SK-N-SH (cell line): ENCODE results near the gene SNRNP200. TPM values are rescaled to one million over a fixed set of nuclear protein-coding genes. Genes with fewer than 3 reads are reported as not detected.

ENCODE experiments used
- CTCF ChIA-PET: fragments of 300-600, 350-600 bp; formaldehyde crosslinking; extraction: SDS; loops from one replicate; lab custom pipeline; 2021; lab: Yijun Ruan, JAX
- POLR2A ChIA-PET: fragments of 350-600 bp; sonication (Branson Sonifier 250); formaldehyde crosslinking; extraction: SDS; loops from one replicate; lab custom pipeline; 2020; ENCODE audit warnings: antibody characterized with exemption, inconsistent platforms; lab: Yijun Ruan, JAX
- DNase-seq: peaks from one replicate; pipeline ENCODE4 v3.0.0; 2012
- H2AFZ ChIP-seq: fragments of 200-600 bp; sonication (generic); 2 replicates; pipeline ENCODE4 v1.8.1; 2016; ENCODE audit warnings: antibody characterized with exemption, mild to moderate bottlenecking, low read depth
- H3F3A ChIP-seq: fragments of 200-600 bp; sonication (generic); replicated peaks from 2 replicates; pipeline ENCODE3; 2016; ENCODE audit warnings: antibody characterized with exemption, mild to moderate bottlenecking; ENCODE audit not compliant: insufficient read depth
- H3K27ac ChIP-seq, 2 experiments: fragments of 200-500 bp in 1 of 2; fragments of 200-600 bp in 1 of 2; sonication (Bioruptor generic) in 1 of 2; sonication (generic), shearing (Covaris generic) in 1 of 2; 2 replicates each; pipeline versions ENCODE4 v1.5.1 to v1.6.1; 2014 to 2016; ENCODE audit warnings: low read depth in 2 of 2, inconsistent platforms in 1 of 2, low read length in 1 of 2, mild to moderate bottlenecking in 1 of 2, mixed read lengths in 1 of 2
- H3K27me3 ChIP-seq: fragments of 200-600 bp; sonication (generic), shearing (Covaris generic); 2 replicates; pipeline ENCODE4 v1.6.1; 2016; ENCODE audit warnings: mixed run types; ENCODE audit not compliant: insufficient read depth
- H3K36me3 ChIP-seq, 2 experiments: fragments of 200-500 bp in 1 of 2; fragments of 200-600 bp in 1 of 2; sonication (Bioruptor generic) in 1 of 2; sonication (generic) in 1 of 2; replicated peaks in 1 of 2; 2 replicates each; pipeline versions ENCODE3 to v1.5.1; 2014 to 2016; ENCODE audit warnings: low read length in 1 of 2, mild to moderate bottlenecking in 1 of 2; ENCODE audit not compliant: insufficient read depth in 2 of 2, control insufficient read depth in 1 of 2
- H3K4me1 ChIP-seq, 2 experiments: fragments of 200-500 bp in 1 of 2; fragments of 200-600 bp in 1 of 2; sonication (Bioruptor generic) in 1 of 2; sonication (generic), shearing (Covaris generic) in 1 of 2; 2 replicates each; pipeline versions ENCODE4 v1.5.1 to v1.6.1; 2014 to 2016; ENCODE audit warnings: low read depth in 1 of 2, low read length in 1 of 2, mixed run types in 1 of 2; ENCODE audit not compliant: insufficient read depth in 2 of 2, control insufficient read depth in 1 of 2
- H3K4me2 ChIP-seq: fragments of 200-600 bp; sonication (generic), shearing (Covaris generic); 2 replicates; pipeline ENCODE4 v1.6.1; 2017; ENCODE audit warnings: mixed run types
- H3K4me3 ChIP-seq, 2 experiments: fragments of 200-500 bp in 1 of 2; fragments of 200-600 bp in 1 of 2; sonication (Bioruptor generic) in 1 of 2; sonication (generic), shearing (Covaris generic) in 1 of 2; 2 replicates each; pipeline versions ENCODE4 v1.5.1 to v1.8.1; 2014 to 2016; ENCODE audit warnings: low read depth in 2 of 2, inconsistent platforms in 1 of 2, low read length in 1 of 2, mild to moderate bottlenecking in 1 of 2, mixed read lengths in 1 of 2, moderate library complexity in 1 of 2
- H3K79me2 ChIP-seq: fragments of 200-600 bp; sonication (generic); 2 replicates; pipeline ENCODE4 v1.8.1; 2017; ENCODE audit warnings: mild to moderate bottlenecking; ENCODE audit not compliant: insufficient read depth
- H3K9ac ChIP-seq: fragments of 200-600 bp; sonication (generic); 2 replicates; pipeline ENCODE4 v1.6.1; 2017; ENCODE audit warnings: mixed run types
- H3K9me2 ChIP-seq: fragments of 200-600 bp; sonication (generic); 2 replicates; pipeline ENCODE4 v1.6.1; 2017; ENCODE audit warnings: mixed run types
- H3K9me3 ChIP-seq: fragments of 200-600 bp; sonication (generic); 2 replicates; pipeline ENCODE4 v1.6.1; 2017; ENCODE audit warnings: mixed run types, mild to moderate bottlenecking, moderate library complexity
- H4K20me1 ChIP-seq: fragments of 200-600 bp; sonication (generic); 2 replicates; pipeline ENCODE4 v1.6.1; 2017; ENCODE audit warnings: mild to moderate bottlenecking, mixed run types; ENCODE audit not compliant: insufficient read depth
- ELF1 ChIP-seq: IDR thresholded peaks from 2 replicates; pipeline ENCODE4 v1.4.0; 2012
- EZH2phosphoT487 ChIP-seq: fragments of 200-600 bp; sonication (generic); IDR thresholded peaks from 2 replicates; pipeline ENCODE4 v1.6.1; 2017; ENCODE audit warnings: low read depth, mixed run types, mild to moderate bottlenecking, antibody characterized with exemption, moderate library complexity, borderline replicate concordance
- FOSL2 ChIP-seq: IDR thresholded peaks from 2 replicates; pipeline ENCODE4 v1.4.0; 2012; ENCODE audit warnings: low read depth, mild to moderate bottlenecking, moderate library complexity, borderline replicate concordance
- GABPA ChIP-seq: IDR thresholded peaks from 2 replicates; pipeline ENCODE4 v1.4.0; 2012; ENCODE audit warnings: low read depth, mild to moderate bottlenecking
- JUND ChIP-seq: IDR thresholded peaks from 2 replicates; pipeline ENCODE4 v1.4.0; 2012
- POLR2AphosphoS5 ChIP-seq: IDR thresholded peaks from 2 replicates; pipeline ENCODE4 v1.6.1; 2012; ENCODE audit warnings: low read depth, low read length
- RAD21 ChIP-seq: IDR thresholded peaks from 2 replicates; pipeline ENCODE4 v1.6.1; 2012; ENCODE audit warnings: mild to moderate bottlenecking, low read length
- RCOR1 ChIP-seq: fragments of 150-350 bp; IDR thresholded peaks from 2 replicates; pipeline ENCODE4 v1.6.1; 2017; ENCODE audit warnings: antibody characterized with exemption, low read length
- RXRA ChIP-seq: IDR thresholded peaks from 2 replicates; pipeline ENCODE4 v1.4.0; 2012; ENCODE audit warnings: low read depth, mild to moderate bottlenecking, borderline replicate concordance
- SIN3A ChIP-seq: IDR thresholded peaks from 2 replicates; pipeline ENCODE4 v1.6.1; 2012; ENCODE audit warnings: low read depth, mild to moderate bottlenecking, low read length, moderate library complexity, borderline replicate concordance
- SMC3 ChIP-seq: IDR thresholded peaks from 2 replicates; pipeline ENCODE4 v1.6.1; 2012; ENCODE audit warnings: low read depth, low read length, improper control_type of control experiment
- TEAD4 ChIP-seq: IDR thresholded peaks from 2 replicates; pipeline ENCODE4 v1.4.0; 2012; ENCODE audit warnings: mild to moderate bottlenecking, borderline replicate concordance; ENCODE audit not compliant: insufficient read depth
- ZBTB33 ChIP-seq: IDR thresholded peaks from 2 replicates; pipeline ENCODE4 v1.4.0; 2012; ENCODE audit warnings: low read depth, borderline replicate concordance
- WGBS: methylation state at CpG from one replicate; pipeline ENCODE4 v1.1.6; 2017; ENCODE audit warnings: low lambda C conversion rate; 5-methylcytosine and 5-hydroxymethylcytosine counted together
- polyA plus RNA-seq, 3 experiments: library from polyadenylated mRNA; depleted of rRNA; stranded (reverse); fragments of >200 nt; gene quantifications; 2 replicates each; pipeline ENCODE4 v1.2.3, GENCODE V29; 2012
- TF ChIP-seq, protein P1 (sequence below): fragments of 150-350 bp; IDR thresholded peaks from 2 replicates; pipeline ENCODE4 v1.6.1; 2017; ENCODE audit warnings: antibody characterized with exemption, low read length, low read depth, borderline replicate concordance
- TF ChIP-seq, protein P2 (sequence below): fragments of 200-600 bp; sonication (generic); IDR thresholded peaks from 2 replicates; pipeline ENCODE4 v1.6.1; 2017; ENCODE audit warnings: antibody characterized with exemption, mild to moderate bottlenecking, moderate library complexity
- TF ChIP-seq, protein P3 (sequence below): IDR thresholded peaks from 2 replicates; pipeline ENCODE4; 2012
- TF ChIP-seq, protein P4 (sequence below): fragments of 150-350 bp; IDR thresholded peaks from 2 replicates; pipeline ENCODE4 v1.6.1; 2016; ENCODE audit warnings: mild to moderate bottlenecking, low read depth, low read length
- TF ChIP-seq, protein P5 (sequence below): IDR thresholded peaks from 2 replicates; pipeline ENCODE4 v1.4.0; 2012; ENCODE audit warnings: low read depth

Gene SNRNP200
- polyA plus RNA-seq, 1 of the 3 experiments (the other 2 are of a cell fraction): 165 TPM

- WGBS: 96% methylated on average over 1 of the region's 1 CpG
- Histone ChIP-seq H4K20me1 (no peaks in the 10 kb centered on the region), H3K79me2 (no peaks in the 10 kb centered on the region), H3K4me1 (peaks cover 2 to 13% of the 10 kb centered on the region in 2 experiments; a peak in 3 of 4 replicates), H3K4me2 (no peak overlapping the region), H3F3A (peaks cover 24% of the 10 kb centered on the region), H3K27me3 (no peaks in the 10 kb centered on the region), H3K4me3 (no peak overlapping the region), H3K9me2 (no peaks in the 10 kb centered on the region), H3K9me3 (no peaks in the 10 kb centered on the region), H3K9ac (no peak overlapping the region), H2AFZ (no peak overlapping the region), H3K27ac (no peak overlapping the region), H3K36me3 (no peaks in the 10 kb centered on the region)
- ChIA-PET CTCF (interaction anchor here (0.6 kb wide), 1 partner anchor 236 kb away, joined by 3 read pairs; no protein-coding TSS in a partner anchor), POLR2A (interaction anchor here (3.5 kb wide), 1 partner anchor 14 kb away, joined by 20 read pairs; the partner anchor contains the start of gene SNRNP200)
- TF ChIP-seq RCOR1 (no peak), RXRA (no peak), ELF1 (no peak), RAD21 (no peak), EZH2phosphoT487 (no peak), TEAD4 (no peak), SIN3A (no peak), JUND (no peak), FOSL2 (no peak), SMC3 (no peak), ZBTB33 (no peak), POLR2AphosphoS5 (no peak), GABPA (no peak)
- TF ChIP-seq, protein P1, sequence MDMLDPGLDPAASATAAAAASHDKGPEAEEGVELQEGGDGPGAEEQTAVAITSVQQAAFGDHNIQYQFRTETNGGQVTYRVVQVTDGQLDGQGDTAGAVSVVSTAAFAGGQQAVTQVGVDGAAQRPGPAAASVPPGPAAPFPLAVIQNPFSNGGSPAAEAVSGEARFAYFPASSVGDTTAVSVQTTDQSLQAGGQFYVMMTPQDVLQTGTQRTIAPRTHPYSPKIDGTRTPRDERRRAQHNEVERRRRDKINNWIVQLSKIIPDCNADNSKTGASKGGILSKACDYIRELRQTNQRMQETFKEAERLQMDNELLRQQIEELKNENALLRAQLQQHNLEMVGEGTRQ: no peak
- TF ChIP-seq, protein P2, sequence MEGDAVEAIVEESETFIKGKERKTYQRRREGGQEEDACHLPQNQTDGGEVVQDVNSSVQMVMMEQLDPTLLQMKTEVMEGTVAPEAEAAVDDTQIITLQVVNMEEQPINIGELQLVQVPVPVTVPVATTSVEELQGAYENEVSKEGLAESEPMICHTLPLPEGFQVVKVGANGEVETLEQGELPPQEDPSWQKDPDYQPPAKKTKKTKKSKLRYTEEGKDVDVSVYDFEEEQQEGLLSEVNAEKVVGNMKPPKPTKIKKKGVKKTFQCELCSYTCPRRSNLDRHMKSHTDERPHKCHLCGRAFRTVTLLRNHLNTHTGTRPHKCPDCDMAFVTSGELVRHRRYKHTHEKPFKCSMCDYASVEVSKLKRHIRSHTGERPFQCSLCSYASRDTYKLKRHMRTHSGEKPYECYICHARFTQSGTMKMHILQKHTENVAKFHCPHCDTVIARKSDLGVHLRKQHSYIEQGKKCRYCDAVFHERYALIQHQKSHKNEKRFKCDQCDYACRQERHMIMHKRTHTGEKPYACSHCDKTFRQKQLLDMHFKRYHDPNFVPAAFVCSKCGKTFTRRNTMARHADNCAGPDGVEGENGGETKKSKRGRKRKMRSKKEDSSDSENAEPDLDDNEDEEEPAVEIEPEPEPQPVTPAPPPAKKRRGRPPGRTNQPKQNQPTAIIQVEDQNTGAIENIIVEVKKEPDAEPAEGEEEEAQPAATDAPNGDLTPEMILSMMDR: no peak
- TF ChIP-seq, protein P3, sequence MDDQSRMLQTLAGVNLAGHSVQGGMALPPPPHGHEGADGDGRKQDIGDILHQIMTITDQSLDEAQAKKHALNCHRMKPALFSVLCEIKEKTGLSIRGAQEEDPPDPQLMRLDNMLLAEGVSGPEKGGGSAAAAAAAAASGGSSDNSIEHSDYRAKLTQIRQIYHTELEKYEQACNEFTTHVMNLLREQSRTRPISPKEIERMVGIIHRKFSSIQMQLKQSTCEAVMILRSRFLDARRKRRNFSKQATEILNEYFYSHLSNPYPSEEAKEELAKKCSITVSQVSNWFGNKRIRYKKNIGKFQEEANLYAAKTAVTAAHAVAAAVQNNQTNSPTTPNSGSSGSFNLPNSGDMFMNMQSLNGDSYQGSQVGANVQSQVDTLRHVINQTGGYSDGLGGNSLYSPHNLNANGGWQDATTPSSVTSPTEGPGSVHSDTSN: no peak
- TF ChIP-seq, protein P4, sequence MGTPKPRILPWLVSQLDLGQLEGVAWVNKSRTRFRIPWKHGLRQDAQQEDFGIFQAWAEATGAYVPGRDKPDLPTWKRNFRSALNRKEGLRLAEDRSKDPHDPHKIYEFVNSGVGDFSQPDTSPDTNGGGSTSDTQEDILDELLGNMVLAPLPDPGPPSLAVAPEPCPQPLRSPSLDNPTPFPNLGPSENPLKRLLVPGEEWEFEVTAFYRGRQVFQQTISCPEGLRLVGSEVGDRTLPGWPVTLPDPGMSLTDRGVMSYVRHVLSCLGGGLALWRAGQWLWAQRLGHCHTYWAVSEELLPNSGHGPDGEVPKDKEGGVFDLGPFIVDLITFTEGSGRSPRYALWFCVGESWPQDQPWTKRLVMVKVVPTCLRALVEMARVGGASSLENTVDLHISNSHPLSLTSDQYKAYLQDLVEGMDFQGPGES: no peak
- TF ChIP-seq, protein P5, sequence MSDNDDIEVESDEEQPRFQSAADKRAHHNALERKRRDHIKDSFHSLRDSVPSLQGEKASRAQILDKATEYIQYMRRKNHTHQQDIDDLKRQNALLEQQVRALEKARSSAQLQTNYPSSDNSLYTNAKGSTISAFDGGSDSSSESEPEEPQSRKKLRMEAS: no peak
- no peak for DNase-seq
These were observed 14.1 kb upstream of the SNRNP200 start for GRCh38 chr2:96319396-96319795.
